K562 (cell line): ENCODE measurements around the gene ANKRD34A. TPM values are rescaled to one million over a fixed set of nuclear protein-coding genes. Genes with fewer than 3 reads are reported as not detected.
A peak's percentile ranks its signal among the peaks of the same experiment; 100 is the strongest.

Experiments used
- BMI1 ChIP-seq: fragments of 150-350 bp; IDR thresholded peaks from 2 replicates; pipeline ENCODE4 v1.6.1; 2014; ENCODE audit warnings: low read length
- C11orf30 ChIP-seq: fragments of 450-650 bp; IDR thresholded peaks from 2 replicates; pipeline ENCODE4 v1.6.1; 2016; ENCODE audit warnings: low read depth, mild to moderate bottlenecking
- CEBPG ChIP-seq, 3 experiments: fragments of 200-800 bp in 1 of 3; sonication (Bioruptor generic) in 1 of 3; sonication (generic) in 1 of 3; formaldehyde crosslinking in 1 of 3; IDR thresholded peaks in 2 of 3; conservative IDR thresholded peaks in 1 of 3; 2 replicates each; pipeline versions ENCODE4 v1.6.1 to v1.8.0; 2016 to 2022; ENCODE audit warnings: missing compliant biosample characterization in 2 of 3, missing genetic modification characterization in 2 of 3, mild to moderate bottlenecking in 1 of 3, missing genetic modification reagents in 1 of 3
- E4F1 ChIP-seq: fragments of 250-450 bp; sonication (Bioruptor Pico); IDR thresholded peaks from 2 replicates; pipeline ENCODE4 v1.5.0; 2021; ENCODE audit warnings: mild to moderate bottlenecking, borderline replicate concordance
- EP300 ChIP-seq: IDR thresholded peaks from 2 replicates; pipeline ENCODE4 v1.6.1; 2012; ENCODE audit warnings: low read length, improper control_type of control experiment
- GATA2 ChIP-seq: sonication (generic); formaldehyde crosslinking; IDR thresholded peaks from 2 replicates; pipeline ENCODE4 v1.4.0; 2020; ENCODE audit warnings: mild to moderate bottlenecking, missing genetic modification reagents
- GMEB1 ChIP-seq: fragments of 250-450 bp; sonication (Bioruptor Pico); IDR thresholded peaks from 2 replicates; pipeline ENCODE4 v1.4.0; 2020; ENCODE audit warnings: mild to moderate bottlenecking
- GTF2A2 ChIP-seq: IDR thresholded peaks from 2 replicates; pipeline ENCODE4 v1.6.1; 2016; ENCODE audit warnings: mild to moderate bottlenecking, missing genetic modification characterization, missing compliant biosample characterization
- NEUROD1 ChIP-seq: fragments of 150-350 bp; IDR thresholded peaks from 2 replicates; pipeline ENCODE4 v1.6.1; 2014; ENCODE audit warnings: borderline replicate concordance, low read length, low read depth; ENCODE audit not compliant: partially characterized antibody
- NFIX ChIP-seq: fragments of 250-450 bp; sonication (Bioruptor Pico); IDR thresholded peaks from 2 replicates; pipeline ENCODE4 v1.4.0; 2020; ENCODE audit warnings: low read depth, mild to moderate bottlenecking, moderate library complexity
- POLR2AphosphoS5 ChIP-seq: IDR thresholded peaks from 2 replicates; pipeline ENCODE4 v1.6.1; 2011; ENCODE audit warnings: mild to moderate bottlenecking, low read depth, low read length, moderate library complexity; ENCODE audit not compliant: control insufficient read depth, insufficient read depth
- TSHZ1 ChIP-seq: fragments of 250-450 bp; sonication (Bioruptor Pico); IDR thresholded peaks from 2 replicates; pipeline ENCODE4 v1.4.0; 2020; ENCODE audit warnings: mild to moderate bottlenecking, moderate library complexity
- ZNF277 ChIP-seq: fragments of 250-450 bp; sonication (Bioruptor Pico); IDR thresholded peaks from 2 replicates; pipeline ENCODE4 v1.8.0; 2022; ENCODE audit warnings: inconsistent platforms, mild to moderate bottlenecking, moderate library complexity, borderline replicate concordance
- ZNF780A ChIP-seq: fragments of 250-450 bp; sonication (Bioruptor Pico); IDR thresholded peaks from 2 replicates; pipeline ENCODE4 v1.5.0; 2021; ENCODE audit warnings: mild to moderate bottlenecking
- ZNF79 ChIP-seq: fragments of 250-450 bp; sonication (Bioruptor Pico); IDR thresholded peaks from 2 replicates; pipeline ENCODE4 v1.4.0; 2020; ENCODE audit warnings: low read depth, mild to moderate bottlenecking, moderate library complexity
- polyA plus RNA-seq, 8 experiments: library from polyadenylated mRNA; depleted of rRNA in 4 of 8; stranded (reverse) in 5 of 8; unstranded in 3 of 8; fragments of >200 nt; fragmentation: Nextera tagmentation in 2 of 8; fragmentation: Illumina TruSeq in 1 of 8; extraction: Ambion mirVana in 2 of 8; extraction: Trizol in 1 of 8; gene quantifications; 2 replicates each; pipeline versions ENCODE4 v1.2.1 to v1.2.3, GENCODE V29; 2011 to 2014; ENCODE audit warnings: inconsistent platforms in 1 of 8, missing spikeins in 1 of 8
- total RNA-seq, 7 experiments: library from RNA; depleted of rRNA in 6 of 7; stranded (reverse); fragments of >200 nt in 6 of 7; fragmentation: Illumina TruSeq in 2 of 7; extraction: Trizol in 2 of 7; gene quantifications; 2 replicates each; pipeline versions ENCODE4 v1.2.1 to v1.2.3, GENCODE V29; 2011 to 2021; ENCODE audit warnings: low replicate concordance in 1 of 7

The ANKRD34A gene
- total and polyA plus RNA-seq, 9 of the 15 experiments (the other 6 are each of a cell fraction or from before 2014, with no cell fraction given) = 0.06 to 1.6 (median 0.43) TPM

GRCh38 chr1:145978854-145979745, 14.7 kb upstream of the ANKRD34A start (continued):
- TF ChIP-seq TSHZ1 (CRISPR knock-in tag) (no peak), POLR2AphosphoS5 (no peak), ZNF79 (CRISPR knock-in tag) (no peak), GTF2A2 (tag) (peak; percentile 46; the same call in 1 of the 2 replicates), C11orf30 (peak; percentile 12), GMEB1 (no peak), CEBPG (CRISPR knock-in tag; IDR thresholded peaks at IDR 0.05) (no peak), CEBPG (tag; conservative IDR thresholded peaks at IDR 0.05 in 1 of 2, IDR thresholded peaks at IDR 0.05 in 1 of 2) (no peak), EP300 (peak; percentile 85), ZNF277 (CRISPR knock-in tag) (no peak), NEUROD1 (peak; percentile 73), GATA2 (CRISPR knock-in tag) (peak; percentile 73), BMI1 (no peak), NFIX (no peak), E4F1 (CRISPR knock-in tag) (no peak), ZNF780A (CRISPR knock-in tag) (no peak)
